HEK293T (cell line): ENCODE results near the gene SENP8.

Experiments
- CTCF ChIA-PET: fragments of 350-600 bp; formaldehyde crosslinking; extraction: SDS; loops from one replicate; lab custom pipeline; 2021; ENCODE audit warnings: antibody characterized with exemption, inconsistent platforms; lab: Yijun Ruan, JAX
- POLR2A ChIA-PET: fragments of 350-600 bp; formaldehyde crosslinking; extraction: SDS; loops from one replicate; lab custom pipeline; 2020; ENCODE audit warnings: antibody characterized with exemption, inconsistent platforms; lab: Yijun Ruan, JAX
- DNase-seq: peaks from one replicate; pipeline ENCODE4 v3.0.0; 2012; ENCODE audit warnings: mixed read lengths; ENCODE audit errors: extremely low spot score
- ARNT ChIP-seq: fragments of 450-650 bp; IDR thresholded peaks from 2 replicates; pipeline ENCODE4 v1.6.1; 2017; ENCODE audit warnings: mild to moderate bottlenecking
- BHLHE40 ChIP-seq: fragments of 450-650 bp; IDR thresholded peaks from 2 replicates; pipeline ENCODE4 v1.6.1; 2016; ENCODE audit warnings: mild to moderate bottlenecking, moderate library complexity, borderline replicate concordance
- CTBP1 ChIP-seq: fragments of 450-650 bp; IDR thresholded peaks from 2 replicates; pipeline ENCODE4 v1.6.1; 2016; ENCODE audit warnings: borderline replicate concordance
- ELF4 ChIP-seq: fragments of 450-650 bp; IDR thresholded peaks from 2 replicates; pipeline ENCODE4 v1.6.1; 2017; ENCODE audit warnings: antibody characterized with exemption
- FOXA1 ChIP-seq: fragments of 450-650 bp; IDR thresholded peaks from 2 replicates; pipeline ENCODE4 v1.6.1; 2016; ENCODE audit warnings: mild to moderate bottlenecking
- FOXK2 ChIP-seq: fragments of 450-650 bp; IDR thresholded peaks from 2 replicates; pipeline ENCODE4 v1.6.1; 2016; ENCODE audit warnings: mild to moderate bottlenecking
- FOXM1 ChIP-seq: fragments of 450-650 bp; IDR thresholded peaks from 2 replicates; pipeline ENCODE4 v1.6.1; 2017; ENCODE audit warnings: mild to moderate bottlenecking, borderline replicate concordance
- HDGF ChIP-seq: fragments of 450-650 bp; IDR thresholded peaks from 2 replicates; pipeline ENCODE4 v1.6.1; 2017; ENCODE audit warnings: antibody characterized with exemption, borderline replicate concordance
- L3MBTL2 ChIP-seq: fragments of 450-650 bp; conservative IDR thresholded peaks from 2 replicates; pipeline ENCODE4 v1.6.1; 2016; ENCODE audit warnings: mild to moderate bottlenecking
- LEF1 ChIP-seq: fragments of 450-650 bp; IDR thresholded peaks from 2 replicates; pipeline ENCODE4 v1.6.1; 2017; ENCODE audit warnings: mild to moderate bottlenecking, borderline replicate concordance
- SP1 ChIP-seq: fragments of 450-650 bp; IDR thresholded peaks from 2 replicates; pipeline ENCODE4 v1.6.1; 2017
- SUZ12 ChIP-seq: fragments of 450-650 bp; IDR thresholded peaks from 2 replicates; pipeline ENCODE4 v1.6.1; 2016; ENCODE audit warnings: mild to moderate bottlenecking
- TARDBP ChIP-seq: fragments of 450-650 bp; IDR thresholded peaks from 2 replicates; pipeline ENCODE4 v1.6.1; 2016
- ZNF384 ChIP-seq: fragments of 450-650 bp; IDR thresholded peaks from 2 replicates; pipeline ENCODE4 v1.6.1; 2016
- TF ChIP-seq, protein P1 (sequence below): fragments of 450-650 bp; IDR thresholded peaks from 2 replicates; pipeline ENCODE4 v1.6.1; 2016

SENP8 gene

DNA sequence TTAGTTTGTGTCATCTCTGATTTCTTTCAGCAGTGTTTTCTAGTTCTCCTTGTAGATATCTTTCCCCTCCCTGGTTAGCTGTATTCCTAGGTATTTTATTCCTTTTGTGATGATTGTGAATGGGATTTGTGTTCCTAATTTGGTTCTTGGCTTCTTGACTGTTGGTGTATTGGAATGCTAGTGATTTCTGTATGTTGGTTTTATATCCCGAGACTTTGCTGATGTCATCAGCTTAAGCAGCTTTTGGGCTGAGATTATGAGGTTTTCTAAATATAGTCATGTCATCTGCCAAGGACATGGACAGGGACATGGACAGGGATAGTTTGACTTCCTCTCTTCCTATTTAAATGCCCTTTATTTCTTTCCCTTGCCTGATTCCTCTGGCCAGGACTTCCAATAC, 36.0 kb upstream of the SENP8 start:
- CTCF ChIA-PET = no interaction called here
- POLR2A ChIA-PET = no interaction called here
- DNase-seq = no peak

DNA sequence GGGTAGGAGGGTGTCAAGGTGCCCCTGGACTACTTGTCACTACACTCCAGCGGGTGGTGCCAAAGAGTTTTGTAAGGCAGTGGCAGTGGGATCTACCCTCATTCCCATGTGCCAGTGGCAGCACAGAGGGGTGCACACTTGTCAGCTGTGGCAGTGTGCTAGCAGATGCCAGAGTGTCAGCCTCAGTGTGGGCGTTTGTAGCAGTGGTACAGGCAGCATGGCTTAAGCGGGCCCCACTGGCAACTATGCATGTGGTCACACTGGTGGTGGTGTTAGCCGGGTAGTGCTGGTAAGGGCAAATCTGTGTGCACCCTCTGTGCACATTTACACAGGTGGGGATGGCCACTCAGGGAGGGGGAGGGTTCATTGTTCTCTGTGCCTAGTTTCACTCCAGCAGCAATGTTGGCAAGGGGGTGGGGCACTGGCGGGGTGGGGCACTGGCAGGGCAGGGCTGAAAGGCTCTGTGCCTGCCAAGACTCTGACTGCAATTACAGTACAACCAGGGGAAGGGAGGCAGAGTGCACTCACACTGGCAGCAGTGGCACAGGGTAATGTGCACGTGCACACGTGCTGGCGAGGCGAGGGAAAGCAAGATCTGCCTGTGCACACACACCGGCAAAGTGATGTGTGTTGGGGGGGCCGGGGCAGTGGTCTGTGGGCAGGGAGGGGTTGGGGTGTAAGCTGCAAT, 32.0 kb upstream of the SENP8 start:
- no peak for TF ChIP-seq FOXK2
- TF ChIP-seq BHLHE40 = no peak
- no peak for TF ChIP-seq HDGF
- TF ChIP-seq CTBP1 = no peak
- no peak for TF ChIP-seq SUZ12
- no peak for TF ChIP-seq TARDBP
- TF ChIP-seq ELF4 = no peak
- TF ChIP-seq L3MBTL2 = no peak
- TF ChIP-seq, protein P1, sequence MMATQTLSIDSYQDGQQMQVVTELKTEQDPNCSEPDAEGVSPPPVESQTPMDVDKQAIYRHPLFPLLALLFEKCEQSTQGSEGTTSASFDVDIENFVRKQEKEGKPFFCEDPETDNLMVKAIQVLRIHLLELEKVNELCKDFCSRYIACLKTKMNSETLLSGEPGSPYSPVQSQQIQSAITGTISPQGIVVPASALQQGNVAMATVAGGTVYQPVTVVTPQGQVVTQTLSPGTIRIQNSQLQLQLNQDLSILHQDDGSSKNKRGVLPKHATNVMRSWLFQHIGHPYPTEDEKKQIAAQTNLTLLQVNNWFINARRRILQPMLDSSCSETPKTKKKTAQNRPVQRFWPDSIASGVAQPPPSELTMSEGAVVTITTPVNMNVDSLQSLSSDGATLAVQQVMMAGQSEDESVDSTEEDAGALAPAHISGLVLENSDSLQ = no peak
- no peak for TF ChIP-seq FOXA1
- no peak for DNase-seq
- CTCF ChIA-PET = interaction anchor here (0.6 kb wide), 1 partner anchor 140 kb away, joined by 3 read pairs; no protein-coding TSS in a partner anchor
- POLR2A ChIA-PET = no interaction called here

More for the DNA sequence above, 36.0 kb upstream of the SENP8 start:
- TF ChIP-seq ZNF384 = no peak

DNA sequence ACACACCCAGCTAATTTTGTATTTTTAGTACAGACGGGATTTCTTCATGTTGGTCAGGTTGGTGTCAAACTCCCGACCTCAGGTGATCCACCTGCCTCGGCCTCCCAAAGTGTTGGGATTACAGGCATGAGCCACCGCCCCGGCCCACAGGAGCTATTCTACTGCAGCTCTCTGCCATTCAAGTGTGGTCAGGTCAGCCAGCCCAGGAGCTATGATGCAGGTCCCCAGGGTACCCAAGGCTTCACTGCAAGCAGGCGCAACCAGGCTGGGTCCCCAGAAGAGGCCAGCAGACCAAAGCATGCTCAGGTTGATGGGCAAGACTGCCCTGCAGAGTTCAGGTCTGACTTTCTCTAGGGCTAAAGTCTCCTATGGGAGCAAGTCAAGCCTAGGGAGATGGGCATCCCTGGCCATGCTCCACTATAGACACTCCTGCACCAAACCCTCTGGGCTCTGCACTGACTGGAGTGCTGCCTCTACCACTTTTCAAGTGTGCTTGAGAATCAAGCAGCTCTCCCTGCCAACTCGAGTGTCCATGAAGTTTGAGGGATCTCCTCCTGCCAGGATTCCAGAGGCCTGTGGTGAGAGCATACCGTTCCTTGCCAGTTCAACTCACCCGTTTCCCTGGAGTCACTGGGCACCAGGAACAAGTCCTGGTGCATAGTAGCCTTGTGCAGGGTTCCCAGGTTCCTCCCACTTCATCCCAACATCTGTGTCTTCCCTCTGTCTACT, 31.1 kb upstream of the SENP8 start:
- ChIA-PET POLR2A (no interaction called here), CTCF (no interaction called here)
- no peak for DNase-seq
- TF ChIP-seq CTBP1 (no peak), HDGF (no peak), FOXK2 (no peak)

DNA sequence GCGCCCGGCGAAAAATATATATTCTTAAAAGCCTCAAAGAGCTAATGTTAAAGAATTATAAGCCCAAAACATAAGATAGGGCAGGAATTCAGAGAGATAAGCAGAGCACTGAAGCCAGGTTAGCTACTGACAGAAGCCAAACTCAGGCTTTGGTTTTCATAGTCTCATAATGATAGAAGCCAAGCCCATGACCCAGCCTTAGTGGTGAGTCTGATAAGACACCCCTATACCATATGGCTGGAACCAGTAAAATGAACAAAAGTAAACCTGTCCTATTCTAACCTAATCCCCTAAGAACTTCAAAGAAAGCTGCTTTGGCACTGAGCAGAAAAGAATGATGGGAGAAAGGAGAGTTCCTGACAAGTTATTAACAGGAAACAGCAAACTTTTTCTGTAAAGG, 26.2 kb upstream of the SENP8 start:
- POLR2A ChIA-PET = interaction anchor here (0.8 kb wide), 1 partner anchor 26 kb away, joined by 4 read pairs; the partner anchor contains the start of genes MYO9A and SENP8
- no peak for TF ChIP-seq FOXM1
- no peak for TF ChIP-seq ARNT
- TF ChIP-seq SUZ12 = no peak
- no peak for TF ChIP-seq BHLHE40
- TF ChIP-seq CTBP1 = no peak
- CTCF ChIA-PET = interaction anchor here (0.5 kb wide), 1 partner anchor 307 kb away, joined by 3 read pairs; no protein-coding TSS in a partner anchor
- DNase-seq = no peak

DNA sequence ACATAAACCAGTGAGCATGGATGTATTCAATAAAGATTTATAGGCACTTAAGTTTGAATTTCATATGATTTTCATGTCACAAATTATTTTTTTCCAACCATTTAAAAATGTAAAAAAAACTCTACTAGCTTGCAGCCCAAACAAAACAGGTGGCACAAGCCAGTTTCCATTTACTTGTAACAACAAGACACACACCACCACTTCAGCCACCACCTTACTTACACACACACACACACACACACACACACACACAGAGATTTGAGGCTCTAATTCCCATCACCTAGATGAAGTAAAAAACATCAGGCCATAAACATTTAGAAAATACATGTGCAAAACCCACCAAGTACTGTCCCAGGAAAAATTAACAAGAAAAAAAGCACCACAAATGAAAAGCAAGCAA, 25.5 kb upstream of the SENP8 start:
- no peak for DNase-seq
- ChIA-PET CTCF (no interaction called here), POLR2A (interaction anchor here (0.8 kb wide), 1 partner anchor 25 kb away, joined by 4 read pairs; the partner anchor contains the start of genes MYO9A and SENP8)
- TF ChIP-seq CTBP1 = no peak
- no peak for TF ChIP-seq SP1
- no peak for TF ChIP-seq BHLHE40
- TF ChIP-seq ARNT = no peak
- TF ChIP-seq ELF4 = no peak
- no peak for TF ChIP-seq SUZ12

DNA sequence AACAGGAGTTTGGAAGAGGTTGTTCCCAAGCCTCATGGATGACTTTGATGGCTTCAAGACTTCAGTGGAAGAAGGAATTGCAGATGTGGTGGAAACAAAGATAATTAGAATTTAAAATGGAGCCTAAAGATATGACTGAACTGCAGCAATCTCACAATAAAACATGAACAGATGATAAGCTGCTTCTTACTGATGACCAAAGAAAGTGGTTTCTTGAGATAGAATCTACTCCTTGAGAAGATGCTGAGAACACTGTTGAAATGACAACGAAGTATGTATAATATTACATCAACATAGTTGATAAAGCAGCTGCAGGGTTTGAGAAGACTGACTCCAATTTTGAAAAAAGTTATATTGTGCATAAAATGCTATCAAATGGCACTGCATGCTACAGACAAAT, 21.4 kb upstream of the SENP8 start:
- no peak for DNase-seq
- POLR2A ChIA-PET = no interaction called here
- CTCF ChIA-PET = no interaction called here
- TF ChIP-seq ZNF384 (no peak), CTBP1 (no peak), ELF4 (no peak), FOXA1 (no peak), SP1 (no peak), L3MBTL2 (no peak), BHLHE40 (no peak), TARDBP (no peak), HDGF (no peak), ARNT (no peak), FOXK2 (no peak), LEF1 (no peak), FOXM1 (no peak)
- TF ChIP-seq, protein P1 = no peak

DNA sequence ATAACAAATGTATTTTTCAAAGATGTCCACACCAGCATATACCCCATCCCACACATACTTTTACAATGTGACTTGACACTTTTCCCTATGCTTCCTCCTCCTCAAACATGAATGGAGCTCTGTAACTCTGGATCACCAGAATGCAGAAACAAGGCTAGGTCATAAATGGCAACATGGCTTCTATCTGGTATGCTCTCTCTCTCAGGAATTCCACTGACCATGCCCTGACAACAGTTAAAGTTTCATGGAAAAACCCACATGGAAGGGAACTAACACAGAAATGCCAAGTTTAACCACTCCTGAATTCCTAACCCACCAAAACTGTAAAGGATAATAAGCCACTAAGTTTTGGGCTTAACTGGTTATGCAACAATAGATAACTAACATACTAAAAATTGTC, 20.2 kb upstream of the SENP8 start:
- DNase-seq = no peak
- CTCF ChIA-PET = no interaction called here
- TF ChIP-seq ARNT = no peak
- no peak for TF ChIP-seq CTBP1
- POLR2A ChIA-PET = no interaction called here
